A549 (cell line): ENCODE data around the gene CIAO3. TPM values are rescaled to one million over a fixed set of nuclear protein-coding genes. Genes with fewer than 3 reads are reported as not detected.

ENCODE experiments used
- ATAC-seq, 2 experiments: fragments of 200-7000 bp in 1 of 2; fragments of >200 bp in 1 of 2; cut with Nextera tagmentation in 1 of 2; cut with Tn5 transposase in 1 of 2; 3 replicates each; pipeline versions ENCODE4 v1.8.0 to v1.9.1; 2018 to 2020; ENCODE audit warnings: mild to moderate bottlenecking in 1 of 2, moderate library complexity in 1 of 2
- CTCF ChIA-PET: fragments of 300-600 bp; sonication (Branson Sonifier 250); formaldehyde crosslinking; extraction: SDS; loops from one replicate; lab custom pipeline; 2021; ENCODE audit warnings: antibody characterized with exemption, inconsistent platforms; lab: Yijun Ruan, JAX
- POLR2A ChIA-PET: fragments of 350-600 bp; formaldehyde crosslinking; extraction: SDS; loops from one replicate; lab custom pipeline; 2021; ENCODE audit warnings: antibody characterized with exemption, inconsistent platforms; lab: Yijun Ruan, JAX
- DNase-seq, 2 experiments: peaks; one replicate each; pipeline versions ENCODE4 v3.0.0 to v3.0.0-alpha.2; 2011 to 2016; ENCODE audit warnings: low read depth in 1 of 2, low spot score in 1 of 2
- FAIRE-seq: peaks from 2 replicates; lab custom pipeline; 2011; peaks lifted over from hg19 to GRCh38; lab: Jason Lieb, UNC
- H3K27ac ChIP-seq, 2 experiments: fragments of >200 bp; sonication (Bioruptor Twin); formaldehyde crosslinking; 3 replicates each; pipeline ENCODE4 v1.5.1; 2016 to 2017
- H3K4me1 ChIP-seq: fragments of >200 bp; sonication (Bioruptor Twin); formaldehyde crosslinking; 3 replicates; pipeline ENCODE4 v1.6.1; 2016
- H3K4me2 ChIP-seq: fragments of >200 bp; sonication (Bioruptor Twin); formaldehyde crosslinking; 3 replicates; pipeline ENCODE4 v1.6.1; 2016
- H3K4me3 ChIP-seq: fragments of >200 bp; sonication (Bioruptor Twin); formaldehyde crosslinking; 3 replicates; pipeline ENCODE4 v1.5.1; 2016
- H3K9me3 ChIP-seq: fragments of >200 bp; sonication (Bioruptor Twin); formaldehyde crosslinking; 3 replicates; pipeline ENCODE4 v1.6.1; 2016
- CTCF ChIP-seq: fragments of >200 bp; sonication (Bioruptor Twin); formaldehyde crosslinking; IDR thresholded peaks from 3 replicates; pipeline ENCODE4 v1.5.1; 2016
- EHMT2 ChIP-seq: fragments of 200-600 bp; sonication (generic); IDR thresholded peaks from 2 replicates; pipeline ENCODE4 v1.6.1; 2016; ENCODE audit warnings: antibody characterized with exemption, low read depth, mild to moderate bottlenecking, moderate library complexity
- ELK1 ChIP-seq: fragments of 150-350 bp; IDR thresholded peaks from 2 replicates; pipeline ENCODE4 v1.6.1; 2014; ENCODE audit warnings: low read depth, mild to moderate bottlenecking, low read length
- ESRRA ChIP-seq: fragments of 150-350 bp; IDR thresholded peaks from 2 replicates; pipeline ENCODE4 v1.6.1; 2014; ENCODE audit warnings: mild to moderate bottlenecking, low read length, borderline replicate concordance
- FOXS1 ChIP-seq: fragments of 250-450 bp; sonication (Bioruptor Pico); IDR thresholded peaks from 2 replicates; pipeline ENCODE4 v1.5.0; 2020; ENCODE audit warnings: mild to moderate bottlenecking, moderate library complexity
- HDAC2 ChIP-seq: fragments of 200-600 bp; sonication (generic); IDR thresholded peaks from 2 replicates; pipeline ENCODE4 v1.6.1; 2016
- HEYL ChIP-seq: fragments of 250-450 bp; sonication (Bioruptor Pico); IDR thresholded peaks from 2 replicates; pipeline ENCODE4 v1.8.0; 2021; ENCODE audit warnings: mild to moderate bottlenecking, moderate library complexity
- HOXA7 ChIP-seq: fragments of 250-450 bp; sonication (Bioruptor Pico); IDR thresholded peaks from 2 replicates; pipeline ENCODE4 v1.5.0; 2020; ENCODE audit warnings: mild to moderate bottlenecking, moderate library complexity
- JUN ChIP-seq, 2 experiments: fragments of >200 bp; sonication (Bioruptor Twin); formaldehyde crosslinking; IDR thresholded peaks; 2 replicates in 1 of 2; 3 replicates in 1 of 2; pipeline ENCODE4 v1.6.1; 2016 to 2017
- JUNB ChIP-seq: fragments of >200 bp; sonication (Bioruptor Twin); formaldehyde crosslinking; IDR thresholded peaks from 2 replicates; pipeline ENCODE4 v1.6.1; 2016
- KDM1A ChIP-seq: fragments of 200-600 bp; sonication (generic); IDR thresholded peaks from 2 replicates; pipeline ENCODE4 v1.6.1; 2016; ENCODE audit warnings: low read depth, mild to moderate bottlenecking
- RFX5 ChIP-seq: fragments of 450-650 bp; IDR thresholded peaks from 2 replicates; pipeline ENCODE4 v1.7.1; 2014; ENCODE audit warnings: antibody characterized with exemption, mild to moderate bottlenecking, moderate library complexity
- RNF2 ChIP-seq: fragments of 200-600 bp; sonication (generic); IDR thresholded peaks from 2 replicates; pipeline ENCODE4 v1.6.1; 2016; ENCODE audit warnings: low read depth, mild to moderate bottlenecking, antibody characterized with exemption, moderate library complexity, borderline replicate concordance
- ZFP36 ChIP-seq: fragments of 450-650 bp; IDR thresholded peaks from 2 replicates; pipeline ENCODE4 v1.6.1; 2014; ENCODE audit warnings: borderline replicate concordance; ENCODE audit not compliant: partially characterized antibody
- WGBS: methylation state at CpG from one replicate; pipeline ENCODE4 v1.1.6; 2017; ENCODE audit errors: missing lambda C conversion rate; 5-methylcytosine and 5-hydroxymethylcytosine counted together
- polyA plus RNA-seq, 4 experiments: library from polyadenylated mRNA; depleted of rRNA in 3 of 4; stranded (reverse); fragments of >200 nt; fragmentation: RNase III in 1 of 4; extraction: RNeasy Plus Mini Kit Qiagen cat#74134 plus additional on column Dnase treatment in 1 of 4; gene quantifications; 2 replicates in 3 of 4; 3 replicates in 1 of 4; pipeline ENCODE4 v1.2.3, GENCODE V29; 2011 to 2017
- TF ChIP-seq, protein P1 (sequence below): fragments of 250-450 bp; sonication (Bioruptor Pico); IDR thresholded peaks from 2 replicates; pipeline ENCODE4 v1.5.0; 2021; ENCODE audit warnings: mild to moderate bottlenecking, moderate library complexity, borderline replicate concordance
- TF ChIP-seq, protein P2 (sequence below): fragments of 450-650 bp; IDR thresholded peaks from 2 replicates; pipeline ENCODE4 v1.6.1; 2014; ENCODE audit warnings: antibody characterized with exemption
- TF ChIP-seq, protein P3 (sequence below): IDR thresholded peaks from 2 replicates; pipeline ENCODE4 v1.6.1; 2012

Gene CIAO3
- polyA plus RNA-seq, 2 of the 4 experiments (the other 2 are of a cell fraction) = 17.4 to 23.0 TPM

DNA sequence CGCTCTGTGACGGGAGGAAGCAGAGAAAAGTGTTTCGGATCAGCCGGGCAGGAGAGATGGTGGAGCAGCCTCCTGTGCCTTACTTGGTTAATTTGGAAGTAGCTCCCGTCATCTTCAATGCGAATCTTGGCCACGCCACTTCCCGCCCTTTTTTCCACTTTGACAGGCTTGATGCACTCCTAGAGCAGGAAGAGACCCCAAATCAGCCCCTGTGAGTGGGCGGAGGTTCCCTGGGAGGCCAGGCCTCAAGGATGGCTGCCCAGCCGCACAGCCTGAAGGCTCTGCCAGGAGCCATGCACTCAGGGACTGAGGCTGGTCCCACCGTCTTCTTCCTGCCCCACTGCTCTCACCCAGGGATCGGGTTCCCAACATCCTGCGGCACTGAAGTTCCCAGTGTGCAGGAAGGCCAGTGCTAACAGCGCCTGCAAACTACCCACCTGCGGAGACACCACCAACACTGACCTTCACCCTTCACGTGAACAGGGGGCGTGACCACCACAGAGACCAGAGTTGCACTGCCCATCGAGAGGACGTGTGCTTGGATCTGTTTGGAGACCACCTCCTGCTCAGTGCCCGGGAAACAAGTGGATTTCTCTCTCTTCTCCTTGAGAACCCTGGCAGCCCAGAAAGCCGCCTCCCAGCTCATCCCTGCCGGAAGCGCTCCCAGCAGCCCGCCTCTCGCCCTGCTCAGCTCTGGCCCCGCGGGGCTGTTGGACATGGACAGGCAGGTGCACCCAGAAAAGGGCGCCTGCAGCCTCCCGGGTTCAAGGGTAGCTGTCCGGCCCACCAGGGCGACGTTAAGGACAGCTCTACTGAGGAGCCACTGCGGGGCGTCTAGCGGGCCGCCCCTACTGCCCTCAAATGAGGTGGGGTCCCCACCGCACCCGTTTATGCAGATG lies 988 bp downstream of the CIAO3 start:
- TF ChIP-seq, protein P1, sequence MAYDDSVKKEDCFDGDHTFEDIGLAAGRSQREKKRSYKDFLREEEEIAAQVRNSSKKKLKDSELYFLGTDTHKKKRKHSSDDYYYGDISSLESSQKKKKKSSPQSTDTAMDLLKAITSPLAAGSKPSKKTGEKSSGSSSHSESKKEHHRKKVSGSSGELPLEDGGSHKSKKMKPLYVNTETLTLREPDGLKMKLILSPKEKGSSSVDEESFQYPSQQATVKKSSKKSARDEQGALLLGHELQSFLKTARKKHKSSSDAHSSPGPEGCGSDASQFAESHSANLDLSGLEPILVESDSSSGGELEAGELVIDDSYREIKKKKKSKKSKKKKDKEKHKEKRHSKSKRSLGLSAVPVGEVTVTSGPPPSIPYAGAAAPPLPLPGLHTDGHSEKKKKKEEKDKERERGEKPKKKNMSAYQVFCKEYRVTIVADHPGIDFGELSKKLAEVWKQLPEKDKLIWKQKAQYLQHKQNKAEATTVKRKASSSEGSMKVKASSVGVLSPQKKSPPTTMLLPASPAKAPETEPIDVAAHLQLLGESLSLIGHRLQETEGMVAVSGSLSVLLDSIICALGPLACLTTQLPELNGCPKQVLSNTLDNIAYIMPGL (CRISPR knock-in tag) = no peak
- TF ChIP-seq RNF2 = no peak
- TF ChIP-seq, protein P2, sequence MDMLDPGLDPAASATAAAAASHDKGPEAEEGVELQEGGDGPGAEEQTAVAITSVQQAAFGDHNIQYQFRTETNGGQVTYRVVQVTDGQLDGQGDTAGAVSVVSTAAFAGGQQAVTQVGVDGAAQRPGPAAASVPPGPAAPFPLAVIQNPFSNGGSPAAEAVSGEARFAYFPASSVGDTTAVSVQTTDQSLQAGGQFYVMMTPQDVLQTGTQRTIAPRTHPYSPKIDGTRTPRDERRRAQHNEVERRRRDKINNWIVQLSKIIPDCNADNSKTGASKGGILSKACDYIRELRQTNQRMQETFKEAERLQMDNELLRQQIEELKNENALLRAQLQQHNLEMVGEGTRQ = no peak
- ChIA-PET POLR2A (interaction anchor here (1.7 kb wide), 1 partner anchor 12 kb away, joined by 5 read pairs; no protein-coding TSS in a partner anchor), CTCF (interaction anchor here (1.0 to 28.0 kb wide), 12 partner anchors 9 to 43 kb away, joined by 3 to 656 read pairs (median 8); partner anchors contain the start of genes ANTKMT, CCDC78, FBXL16 and HAGHL)
- H3K4me3 ChIP-seq = peak overlapping the region; percentile 96
- peak overlapping the region; percentile 99 for H3K4me2 ChIP-seq
- no peaks in the 10 kb centered on the region for H3K9me3 ChIP-seq
- 58% methylated on average over 26 of the region's 38 CpGs for WGBS
- ATAC-seq (peak in 1 of 2 experiments; percentile 24; a peak in 3 of 6 replicates), DNase-seq (no peak), FAIRE-seq (no peak)
- H3K4me1 ChIP-seq = peaks cover 6% of the 10 kb centered on the region; the same call in 2 of the 3 replicates
- H3K27ac ChIP-seq = peak overlapping the region; percentile 95 to 96

DNA sequence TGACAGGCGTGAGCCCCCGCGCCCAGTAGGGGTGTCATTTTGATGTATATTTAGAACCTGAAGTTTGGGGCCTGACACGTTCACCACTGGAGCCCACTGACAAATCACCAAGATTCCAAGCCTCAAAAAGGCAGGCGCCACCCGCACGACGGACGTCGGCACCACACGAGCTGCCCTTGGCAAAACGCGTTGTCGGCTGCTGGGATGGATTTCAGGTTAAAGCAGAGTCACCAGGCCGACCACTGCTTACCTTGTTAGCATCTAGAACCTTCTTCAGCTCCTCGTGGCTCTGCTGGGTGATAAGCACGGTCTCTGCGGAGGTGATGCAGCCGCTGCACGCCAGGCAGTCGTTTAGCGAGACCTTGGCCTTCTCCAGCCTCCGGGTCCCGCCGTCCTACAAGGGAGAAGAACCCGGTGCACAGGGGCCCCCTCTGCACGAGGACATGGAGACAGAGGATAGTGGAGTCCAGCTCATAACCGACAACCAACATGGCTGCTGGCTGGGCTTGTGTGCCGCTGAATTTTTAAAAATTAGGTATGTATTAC lies 3.8 kb downstream of the CIAO3 start:
- FAIRE-seq (no peak), DNase-seq (no peak), ATAC-seq (no peak)
- Histone ChIP-seq H3K27ac (no peak overlapping the region; a peak in 1 of 6 replicates), H3K9me3 (no peaks in the 10 kb centered on the region), H3K4me3 (no peak overlapping the region), H3K4me1 (peaks cover 6% of the 10 kb centered on the region; the same call in 2 of the 3 replicates), H3K4me2 (no peak overlapping the region)
- no peak for TF ChIP-seq ZFP36
- no peak for TF ChIP-seq EHMT2
- no peak for TF ChIP-seq KDM1A
- TF ChIP-seq, protein P3, sequence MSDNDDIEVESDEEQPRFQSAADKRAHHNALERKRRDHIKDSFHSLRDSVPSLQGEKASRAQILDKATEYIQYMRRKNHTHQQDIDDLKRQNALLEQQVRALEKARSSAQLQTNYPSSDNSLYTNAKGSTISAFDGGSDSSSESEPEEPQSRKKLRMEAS = no peak
- no peak for TF ChIP-seq RFX5
- TF ChIP-seq HDAC2 = no peak
- 92% methylated on average over 26 of the region's 29 CpGs for WGBS
- ChIA-PET POLR2A (no interaction called here), CTCF (interaction anchor here (0.6 to 28.0 kb wide), 5 partner anchors 8 to 369 kb away, joined by 3 to 656 read pairs (median 19); partner anchors contain the start of genes ANTKMT, CCDC78, FBXL16 and HAGHL)

DNA sequence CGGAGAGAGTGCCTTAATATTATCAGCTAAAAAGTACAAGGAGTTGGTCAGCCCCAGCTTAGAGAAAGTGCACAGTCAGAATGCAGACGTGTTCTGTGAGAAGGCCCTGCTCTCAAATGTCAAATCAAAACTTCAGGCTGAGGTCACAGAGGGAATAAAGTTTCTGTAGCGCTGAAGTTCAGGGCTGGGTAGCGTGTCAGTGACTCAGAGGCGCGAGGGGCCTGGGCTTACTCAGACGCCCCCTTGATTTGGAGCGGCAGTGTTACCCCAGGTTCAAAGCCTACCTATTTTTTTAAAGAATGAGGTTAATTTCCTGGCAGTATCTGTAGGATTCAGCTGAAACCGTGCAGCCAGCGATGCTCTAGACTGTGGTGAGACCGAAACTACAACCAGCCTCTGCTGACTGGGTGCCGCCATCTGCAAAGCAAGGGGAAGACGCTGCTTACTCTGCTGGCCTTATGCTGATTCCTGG lies 4.8 kb downstream of the CIAO3 start:
- FAIRE-seq (no peak), ATAC-seq (no peak), DNase-seq (no peak)
- POLR2A ChIA-PET = interaction anchor here (1.0 to 2.2 kb wide), 2 partner anchors 15 to 21 kb away, joined by 3 to 6 read pairs; partner anchors contain the start of genes ANTKMT and METRN
- WGBS = 94% methylated on average over 13 of the region's 13 CpGs
- no peak overlapping the region for H3K27ac ChIP-seq
- H3K4me2 ChIP-seq = no peak overlapping the region
- no peaks in the 10 kb centered on the region for H3K9me3 ChIP-seq
- TF ChIP-seq FOXS1 (CRISPR knock-in tag) (no peak), ZFP36 (no peak), HEYL (CRISPR knock-in tag) (no peak), JUN (IDR thresholded peaks at IDR 0.05) (no peak), RNF2 (no peak), JUNB (no peak), ELK1 (no peak), HOXA7 (CRISPR knock-in tag) (no peak), ESRRA (no peak), CTCF (no peak)
- peaks cover 6% of the 10 kb centered on the region; the same call in 2 of the 3 replicates for H3K4me1 ChIP-seq
- CTCF ChIA-PET = interaction anchor here (0.7 to 28.0 kb wide), 6 partner anchors 9 to 370 kb away, joined by 3 to 656 read pairs (median 12); partner anchors contain the start of genes ANTKMT, CCDC78, FBXL16 and HAGHL
- no peak overlapping the region for H3K4me3 ChIP-seq
